ENCODE data around the gene TKFC. TPM values are rescaled to one million over a fixed set of nuclear protein-coding genes. Genes with fewer than 3 reads are reported as not detected.
A peak's percentile ranks its signal among the peaks of the same experiment; 100 is the strongest.

Gene TKFC
- total RNA-seq, 4 donors from 2014 or later, result 32.9 to 103 (median 40.4) TPM

GRCh38 chr11:61384271-61385242, 51.5 kb downstream of the TKFC start:
- in situ Hi-C loops (cut with MboI; ENCODE audit: low pct_ligation_motif_present in 1 of 4, low pct_unique_long_range_greater_than_20kb in 1 of 4, low sequenced_read_pairs in 3 of 4), result loop anchor here (5.0 to 25.0 kb wide), 3 partner anchors 47 to 122 kb away; partner anchors contain the start of genes DDB1 (in 2 of the 4) and TKFC (in 2 of the 4)
- 81 to 89% methylated on average over 3 to 15 of the region's 15 CpGs for WGBS, 2 donors (ENCODE audit: low coverage in 1 of 2)
- no peak for DNase-seq
- Histone ChIP-seq H3K36me3 (no peaks in the 10 kb centered on the region), H3K4me3 (no peak overlapping the region), H3K27me3 (no peaks in the 10 kb centered on the region), H3K27ac (no peak overlapping the region), H3K9me3 (no peaks in the 10 kb centered on the region), H3K4me1 (peaks cover 0 to 23% (median 7%) of the 10 kb centered on the region in 4 donors)
- TF ChIP-seq POLR2AphosphoS5 (IDR thresholded peaks at IDR 0.05) (no peak), CTCF (IDR thresholded peaks at IDR 0.05) (no peak), EP300 (IDR thresholded peaks at IDR 0.05; ENCODE audit: low read depth) (no peak), POLR2A (IDR thresholded peaks at IDR 0.05) (no peak)
- intact Hi-C loops (cut with DNase I; ENCODE audit: low total_unique reads), result loop anchor here (2.0 kb wide), 1 partner anchor 48 kb away; no protein-coding TSS in a partner anchor

DNA sequence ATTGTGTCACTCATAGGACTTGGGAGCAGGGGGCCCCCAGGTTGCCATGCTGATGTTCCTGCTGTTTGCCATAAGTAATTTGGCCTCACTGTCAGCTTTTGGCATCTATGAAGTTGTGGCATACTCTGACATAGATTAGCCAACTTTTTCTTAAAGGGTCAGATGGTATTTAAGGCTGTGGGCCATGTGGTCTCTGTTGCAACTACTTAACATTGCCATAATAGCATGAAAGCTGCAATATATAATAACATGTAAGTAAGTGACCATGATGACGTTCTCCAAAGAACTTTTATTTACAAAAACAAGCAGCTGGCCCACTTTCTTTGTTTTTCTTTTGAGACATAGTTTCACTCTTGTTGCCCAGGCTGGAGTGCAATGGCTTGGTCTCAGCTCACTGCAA, 57.1 kb downstream of the TKFC start:
- Histone ChIP-seq H3K4me3 (no peak overlapping the region), H3K36me3 (peaks cover 0 to 4% (median 0%) of the 10 kb centered on the region in 4 donors), H3K27ac (no peak overlapping the region), H3K27me3 (no peaks in the 10 kb centered on the region), H3K9me3 (no peaks in the 10 kb centered on the region), H3K4me1 (peaks cover 4 to 23% (median 15%) of the 10 kb centered on the region in 4 donors)
- WGBS, 2 donors (ENCODE audit: low coverage in 1 of 2), result 76 to 86% methylated on average over 1 of the region's 1 CpG
- in situ Hi-C loops (cut with MboI; ENCODE audit: low pct_ligation_motif_present in 1 of 4, low pct_unique_long_range_greater_than_20kb in 1 of 4, low sequenced_read_pairs in 3 of 4) (loop anchor here in 1 of 4 donors (25.0 kb wide), 1 partner anchor 128 kb away; no protein-coding TSS in a partner anchor), intact Hi-C loops (cut with DNase I; ENCODE audit: low total_unique reads) (no loop called here)
- no peak for DNase-seq
- TF ChIP-seq POLR2A (IDR thresholded peaks at IDR 0.05) (no peak), POLR2AphosphoS5 (IDR thresholded peaks at IDR 0.05) (no peak), CTCF (IDR thresholded peaks at IDR 0.05) (no peak), EP300 (IDR thresholded peaks at IDR 0.05; ENCODE audit: low read depth) (no peak)

- in situ Hi-C loops (cut with MboI; ENCODE audit: low pct_ligation_motif_present in 1 of 4, low pct_unique_long_range_greater_than_20kb in 1 of 4, low sequenced_read_pairs in 3 of 4) (loop anchor here in 1 of 4 donors (25.0 kb wide), 1 partner anchor 131 kb away; no protein-coding TSS in a partner anchor), intact Hi-C loops (cut with DNase I; ENCODE audit: low total_unique reads) (no loop called here)
- Histone ChIP-seq H3K4me3 (peak overlapping the region; percentile 30 to 86 (median 69)), H3K27me3 (no peaks in the 10 kb centered on the region), H3K4me1 (peaks cover 4 to 17% (median 14%) of the 10 kb centered on the region in 4 donors), H3K36me3 (peaks cover 0 to 27% (median 0%) of the 10 kb centered on the region in 4 donors), H3K9me3 (no peaks in the 10 kb centered on the region), H3K27ac (peak overlapping the region; percentile 83 to 88 (median 86))
- DNase-seq, result no peak
- no peak for TF ChIP-seq POLR2A (IDR thresholded peaks at IDR 0.05)
- no peak for TF ChIP-seq POLR2AphosphoS5 (IDR thresholded peaks at IDR 0.05)
- no peak for TF ChIP-seq EP300 (IDR thresholded peaks at IDR 0.05; ENCODE audit: low read depth)
- TF ChIP-seq CTCF (IDR thresholded peaks at IDR 0.05), result no peak
- 0 to 1% methylated on average over 5 to 15 of the region's 15 CpGs for WGBS, 2 donors (ENCODE audit: low coverage in 1 of 2)
Observed at GRCh38 chr11:61392981-61393595, 60.1 kb downstream of the TKFC start.

Other genes with a start within 250 kb of the TKFC start
- gene CD5, start 230.7 kb upstream of the TKFC start, total RNA-seq, result 1 to 10 TPM in 3 of 4 donors, not detected in 1; 1.6 to 7.5 (median 3.7) TPM
- gene VPS37C, start 171.8 kb upstream of the TKFC start, total RNA-seq, result 10 to 100 TPM in 3 of 4 donors, 1 to 10 TPM in 1; 8.6 to 23.3 (median 20.5) TPM
- 10 to 100 TPM in 1 of 4 donors, 1 to 10 TPM in 1, not detected in 2; 1.5 to 20.1 TPM for gene PGA3, start 129.7 kb upstream of the TKFC start, total RNA-seq
- gene PGA4, start 110.9 kb upstream of the TKFC start, total RNA-seq, result 10 to 100 TPM in 1 of 4 donors, 1 to 10 TPM in 1, not detected in 2; 1.6 to 25.4 TPM
- gene PGA5, start 92.1 kb upstream of the TKFC start, total RNA-seq, result 10 to 100 TPM in 1 of 4 donors, under 1 TPM in 1, not detected in 2; 0.55 to 15.0 TPM
- gene VWCE, start 37.9 kb upstream of the TKFC start, total RNA-seq, result 1 to 10 TPM in 1 of 4 donors, under 1 TPM in 2, not detected in 1; 0.16 to 2.2 (median 0.41) TPM
- 100 to 1,000 TPM; 105 to 127 (median 123) TPM for gene DDB1, start 123 bp upstream of the TKFC start, total RNA-seq
- 100 to 1,000 TPM in 2 of 4 donors, 10 to 100 TPM in 2; 68.1 to 157 (median 93.6) TPM for gene CYB561A3, start 28.7 kb downstream of the TKFC start, total RNA-seq
- gene TMEM138, start 29.1 kb downstream of the TKFC start, total RNA-seq, result 10 to 100 TPM; 27.9 to 51.6 (median 35.6) TPM
- 10 to 100 TPM in 3 of 4 donors, 1 to 10 TPM in 1; 1.9 to 32.8 (median 14.6) TPM for gene TMEM216, start 59.4 kb downstream of the TKFC start, total RNA-seq
- 10 to 100 TPM; 43.6 to 65.1 (median 53.7) TPM for gene CPSF7, start 96.7 kb downstream of the TKFC start, total RNA-seq
- gene SDHAF2, start 96.9 kb downstream of the TKFC start, total RNA-seq, result 100 to 1,000 TPM in 1 of 4 donors, 10 to 100 TPM in 3; 65.8 to 122 (median 81.4) TPM
- gene LRRC10B, start 175.5 kb downstream of the TKFC start, total RNA-seq, result 1 to 10 TPM in 1 of 4 donors, under 1 TPM in 2, not detected in 1; 0.32 to 1.1 (median 0.60) TPM
- gene SYT7, start 247.8 kb downstream of the TKFC start, total RNA-seq, result 10 to 100 TPM in 3 of 4 donors, 1 to 10 TPM in 1; 6.8 to 26.2 (median 12.8) TPM